Lung (tissue), 12 donors: ENCODE data around the gene MINDY2. TPM values are rescaled to one million over a fixed set of nuclear protein-coding genes. Genes with fewer than 3 reads are reported as not detected.

Source experiments
- ATAC-seq: fragments of 200-7000 bp; cut with Tn5 transposase; one replicate; pipeline ENCODE4 v1.9.1; 2020; ENCODE audit warnings: moderate number of reproducible peaks; ENCODE audit not compliant: insufficient read depth, low FRiP score
- DNase-seq, 3 donors: peaks; one replicate each; pipeline ENCODE4 v3.0.0-alpha.2; 2013 to 2017
- H3K27ac ChIP-seq, 2 donors: one replicate each; pipeline ENCODE4 v1.5.1; 2013; ENCODE audit warnings: mild to moderate bottlenecking in 2 of 2, moderate library complexity in 2 of 2, control low read depth in 1 of 2, inconsistent platforms in 1 of 2, low read depth in 1 of 2, low read length in 1 of 2
- H3K27me3 ChIP-seq, 3 donors: one replicate each; pipeline ENCODE4 v1.5.1; 2013; ENCODE audit warnings: low read length in 2 of 3; ENCODE audit not compliant: control insufficient read depth in 3 of 3, insufficient read depth in 3 of 3
- H3K36me3 ChIP-seq, 4 donors: one replicate each; pipeline ENCODE4 v1.5.1; 2013; ENCODE audit warnings: low read length in 4 of 4, mild to moderate bottlenecking in 1 of 4, moderate library complexity in 1 of 4; ENCODE audit not compliant: control insufficient read depth in 4 of 4, insufficient read depth in 4 of 4
- H3K4me1 ChIP-seq, 5 donors: one replicate each; pipeline ENCODE4 v1.5.1; 2013; ENCODE audit warnings: low read length in 5 of 5, mild to moderate bottlenecking in 2 of 5, moderate library complexity in 1 of 5; ENCODE audit not compliant: control insufficient read depth in 5 of 5, insufficient read depth in 5 of 5
- H3K4me3 ChIP-seq: one replicate; pipeline ENCODE4 v1.5.1; 2013; ENCODE audit warnings: mild to moderate bottlenecking, control low read depth, moderate library complexity
- H3K9ac ChIP-seq, 2 donors: one replicate each; pipeline ENCODE4 v1.5.1; 2013; ENCODE audit warnings: low read length in 2 of 2, control low read depth in 1 of 2; ENCODE audit not compliant: insufficient read depth in 1 of 2
- H3K9me3 ChIP-seq, 4 donors: one replicate each; pipeline ENCODE4 v1.5.1; 2013; ENCODE audit warnings: low read length in 3 of 4, mild to moderate bottlenecking in 1 of 4, moderate library complexity in 1 of 4; ENCODE audit not compliant: control insufficient read depth in 4 of 4, insufficient read depth in 3 of 4
- WGBS, 2 donors: extraction: QIAGEN DNeasy Blood & Tissue Kit; methylation state at CpG; one replicate each; pipeline ENCODE4 v1.1.7; 2013; 5-methylcytosine and 5-hydroxymethylcytosine counted together
- polyA plus RNA-seq, 2 donors: library from polyadenylated mRNA; stranded (reverse); fragments of 200-250 nt; gene quantifications; one replicate each; pipeline ENCODE4 v1.2.1, GENCODE V29; 2013
- total RNA-seq, 2 donors: library from RNA; depleted of rRNA in 1 of 2; stranded (reverse); fragments of >200 nt in 1 of 2; gene quantifications; one replicate each; pipeline ENCODE4 v1.2.1, GENCODE V29; 2014 to 2021
- TF ChIP-seq, protein P1 (sequence below): IDR thresholded peaks from 2 replicates; pipeline ENCODE4 v1.5.1; 2012; ENCODE audit warnings: mild to moderate bottlenecking; ENCODE audit errors: control extremely low read depth, extremely low read depth
- donor health status: control.
- donor health status: control.
- donor health status: Bipolar disorder and iron deficiency.
- donor health status: healthy.
- donor health status: DM: yes; HTN: yes; CAD: no.

The MINDY2 gene
- total and polyA plus RNA-seq, 4 donors = 4.1 to 37.9 (median 15.3) TPM

DNA sequence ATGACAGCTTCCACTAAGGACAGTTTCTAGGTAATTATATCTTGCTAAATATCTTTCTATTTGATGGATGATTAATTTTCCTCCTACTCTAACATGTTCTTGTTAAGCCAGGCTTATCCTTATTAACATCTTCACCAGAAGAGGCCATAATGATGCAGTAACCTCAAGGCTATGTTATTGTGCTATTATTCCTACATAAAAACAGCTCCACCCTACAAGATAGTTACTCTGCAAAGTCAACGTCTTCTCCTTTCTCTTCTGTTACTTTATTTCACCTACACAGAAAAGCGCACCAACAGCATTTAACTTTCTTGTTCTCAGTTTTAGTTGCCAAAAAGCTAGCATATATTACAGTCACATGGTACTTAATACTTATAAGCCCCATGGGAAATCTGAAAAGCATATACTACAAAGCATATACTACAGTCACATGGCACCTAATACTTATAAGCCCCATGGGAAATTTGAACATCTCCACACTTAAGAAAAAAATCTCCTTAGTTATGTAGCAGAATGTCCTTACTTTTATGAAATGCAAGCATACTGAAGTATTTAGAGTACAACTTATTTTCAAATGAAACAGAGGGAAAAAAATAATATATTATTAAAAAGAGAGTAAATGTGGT lies 35.0 kb upstream of the MINDY2 start:
- no peaks in the 10 kb centered on the region for H3K9me3 ChIP-seq
- H3K27ac ChIP-seq = no peak overlapping the region
- H3K9ac ChIP-seq = no peak overlapping the region
- ATAC-seq (no peak), DNase-seq (no peak)
- H3K27me3 ChIP-seq = no peaks in the 10 kb centered on the region
- no peak overlapping the region for H3K4me3 ChIP-seq
- peaks cover 2 to 38% (median 7%) of the 10 kb centered on the region in 5 donors for H3K4me1 ChIP-seq
- H3K36me3 ChIP-seq = no peaks in the 10 kb centered on the region
- TF ChIP-seq, protein P1, sequence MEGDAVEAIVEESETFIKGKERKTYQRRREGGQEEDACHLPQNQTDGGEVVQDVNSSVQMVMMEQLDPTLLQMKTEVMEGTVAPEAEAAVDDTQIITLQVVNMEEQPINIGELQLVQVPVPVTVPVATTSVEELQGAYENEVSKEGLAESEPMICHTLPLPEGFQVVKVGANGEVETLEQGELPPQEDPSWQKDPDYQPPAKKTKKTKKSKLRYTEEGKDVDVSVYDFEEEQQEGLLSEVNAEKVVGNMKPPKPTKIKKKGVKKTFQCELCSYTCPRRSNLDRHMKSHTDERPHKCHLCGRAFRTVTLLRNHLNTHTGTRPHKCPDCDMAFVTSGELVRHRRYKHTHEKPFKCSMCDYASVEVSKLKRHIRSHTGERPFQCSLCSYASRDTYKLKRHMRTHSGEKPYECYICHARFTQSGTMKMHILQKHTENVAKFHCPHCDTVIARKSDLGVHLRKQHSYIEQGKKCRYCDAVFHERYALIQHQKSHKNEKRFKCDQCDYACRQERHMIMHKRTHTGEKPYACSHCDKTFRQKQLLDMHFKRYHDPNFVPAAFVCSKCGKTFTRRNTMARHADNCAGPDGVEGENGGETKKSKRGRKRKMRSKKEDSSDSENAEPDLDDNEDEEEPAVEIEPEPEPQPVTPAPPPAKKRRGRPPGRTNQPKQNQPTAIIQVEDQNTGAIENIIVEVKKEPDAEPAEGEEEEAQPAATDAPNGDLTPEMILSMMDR = no peak
- WGBS, 2 donors = 73 to 79% methylated on average over 2 of the region's 2 CpGs

DNA sequence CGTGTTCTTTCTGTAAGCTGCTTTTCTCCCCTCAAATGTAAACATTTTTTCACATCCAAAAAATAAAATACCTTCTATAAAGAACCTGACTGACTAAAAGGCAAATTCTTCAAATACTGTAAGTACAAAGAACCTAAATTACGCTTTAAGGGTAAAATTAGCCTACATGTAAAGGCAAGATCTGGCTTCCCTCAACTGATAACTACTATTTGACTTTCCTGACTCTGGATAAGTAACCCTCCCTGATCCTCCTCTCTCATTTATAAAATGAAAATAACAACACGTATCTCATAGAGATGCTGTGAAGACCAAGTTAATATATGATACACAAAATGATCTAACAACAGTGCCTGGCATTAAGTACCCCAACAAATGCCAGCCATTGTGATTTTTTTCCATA lies 33.8 kb upstream of the MINDY2 start:
- no peaks in the 10 kb centered on the region for H3K27me3 ChIP-seq
- H3K4me3 ChIP-seq = no peak overlapping the region
- no peak overlapping the region for H3K9ac ChIP-seq
- TF ChIP-seq, protein P1 = no peak
- no peaks in the 10 kb centered on the region for H3K9me3 ChIP-seq
- 93 to 97% methylated on average over 3 of the region's 3 CpGs for WGBS, 2 donors
- H3K36me3 ChIP-seq = no peaks in the 10 kb centered on the region
- H3K27ac ChIP-seq = no peak overlapping the region
- no peak for ATAC-seq
- no peak for DNase-seq
- peaks cover 2 to 35% (median 3%) of the 10 kb centered on the region in 5 donors for H3K4me1 ChIP-seq

DNA sequence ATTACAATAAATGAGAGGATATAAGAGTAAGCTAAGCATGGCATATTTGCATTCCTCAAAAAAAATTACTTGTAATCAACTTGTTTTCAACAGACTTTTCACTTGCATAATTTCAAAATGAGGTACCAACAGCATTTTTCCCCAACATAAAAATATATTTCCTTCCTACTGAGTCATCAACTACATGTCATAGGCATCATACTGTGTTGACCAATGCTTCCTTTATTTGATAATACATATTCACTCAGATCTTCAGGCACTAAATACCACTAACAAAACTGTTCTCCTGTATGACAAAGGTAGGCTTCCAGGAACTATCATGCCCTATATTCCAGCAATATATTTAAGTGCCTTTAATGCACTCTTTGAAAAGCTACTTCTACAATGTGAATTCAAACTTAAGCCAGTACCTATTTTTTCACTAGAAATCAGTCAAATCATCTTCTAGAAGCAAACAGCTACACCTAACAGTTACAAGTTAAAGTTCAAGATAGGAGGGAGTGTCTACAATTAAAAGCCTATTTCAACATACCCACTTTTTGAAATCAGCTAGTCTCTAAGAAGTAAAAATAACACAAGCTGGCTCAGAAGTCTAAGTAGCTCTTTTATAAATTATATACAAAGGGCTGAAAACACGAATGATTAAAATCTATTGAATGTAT lies 32.9 kb upstream of the MINDY2 start:
- Histone ChIP-seq H3K27me3 (no peaks in the 10 kb centered on the region), H3K9me3 (no peaks in the 10 kb centered on the region), H3K4me1 (peaks cover 2 to 36% (median 7%) of the 10 kb centered on the region in 5 donors), H3K9ac (no peak overlapping the region), H3K4me3 (no peak overlapping the region), H3K36me3 (no peaks in the 10 kb centered on the region), H3K27ac (no peak overlapping the region)
- WGBS, 2 donors = 49 to 61% methylated on average over 1 of the region's 1 CpG
- no peak for ATAC-seq
- no peak for DNase-seq
- TF ChIP-seq, protein P1 = no peak
